ENCODE data around the gene NFIB. TPM values are rescaled to one million over a fixed set of nuclear protein-coding genes. Genes with fewer than 3 reads are reported as not detected.

The NFIB gene
- total and polyA plus RNA-seq, 2 of the 8 experiments (the other 6 are each of a cell fraction or from before 2014, with no cell fraction given), result 2.6 to 13.1 TPM

GRCh38 chr9:14170973-14171596 is 142.9 kb downstream of the NFIB start:
- Histone ChIP-seq H3K14ac (ENCODE audit: insufficient read length) (no peak overlapping the region), H2BK15ac (ENCODE audit: low read length) (no peak overlapping the region), H4K91ac (replicated peaks; ENCODE audit: insufficient read length, low read length) (no peak overlapping the region), H3K36me3 (ENCODE audit: control insufficient read depth in 2 of 4, insufficient read depth in 4 of 4, low read length in 3 of 4) (no peaks in the 10 kb centered on the region), H2AK5ac (ENCODE audit: low read depth, low read length) (no peak overlapping the region), H2BK120ac (replicated peaks; ENCODE audit: low read depth, low read length) (no peak overlapping the region), H3K18ac (ENCODE audit: extremely low read depth, low read length) (no peak overlapping the region), H3K9ac (replicated peaks in 1 of 4; ENCODE audit: extremely low read depth in 1 of 4, low read depth in 3 of 4, low read length in 3 of 4) (no peak overlapping the region), H3K27me3 (replicated peaks in 1 of 4; ENCODE audit: control insufficient read depth in 3 of 4, extremely low read depth in 1 of 4, insufficient read depth in 3 of 4, low read length in 3 of 4) (no peaks in the 10 kb centered on the region), H2BK12ac (ENCODE audit: low read depth, low read length) (no peak overlapping the region), H3K9me3 (ENCODE audit: insufficient read depth in 2 of 2, low read depth in 1 of 2, low read length in 1 of 2) (no peaks in the 10 kb centered on the region), H4K20me1 (replicated peaks in 1 of 2; ENCODE audit: control insufficient read depth in 1 of 2, insufficient read depth in 2 of 2, low read length in 2 of 2) (no peaks in the 10 kb centered on the region), H3K4me2 (ENCODE audit: insufficient read depth in 1 of 2, low read depth in 2 of 2, low read length in 2 of 2) (no peak overlapping the region), H3K4me1 (replicated peaks in 1 of 4; ENCODE audit: control insufficient read depth in 3 of 4, insufficient read depth in 4 of 4, low read length in 3 of 4) (no peaks in the 10 kb centered on the region), H3K56ac (replicated peaks; ENCODE audit: insufficient read length, low read depth, low read length) (no peak overlapping the region), H3K4ac (replicated peaks; ENCODE audit: insufficient read length, low read depth, low read length) (no peak overlapping the region), H2BK5ac (ENCODE audit: low read depth, low read length) (no peak overlapping the region), H3K23ac (ENCODE audit: insufficient read length) (no peak overlapping the region), H3K79me2 (ENCODE audit: control insufficient read depth in 1 of 2, insufficient read depth in 2 of 2, low read length in 2 of 2) (no peaks in the 10 kb centered on the region), H4K5ac (ENCODE audit: insufficient read length, low read depth, low read length) (no peak overlapping the region), H3K23me2 (ENCODE audit: low read depth, low read length) (no peaks in the 10 kb centered on the region), H3K4me3 (ENCODE audit: extremely low read depth in 1 of 4, insufficient read depth in 2 of 4, low read depth in 3 of 4, low read length in 4 of 4) (no peak overlapping the region), H2BK20ac (ENCODE audit: low read length) (no peak overlapping the region), H3K79me1 (ENCODE audit: low read depth, low read length) (no peaks in the 10 kb centered on the region), H2AFZ (ENCODE audit: low read length) (no peak overlapping the region), H4K8ac (ENCODE audit: extremely low read depth, insufficient read depth, low read length) (no peak overlapping the region), H3K27ac (ENCODE audit: low read depth, low read length) (no peak overlapping the region)
- FAIRE-seq (no peak), DNase-seq (ENCODE audit: low read depth in 1 of 2, low spot score in 2 of 2) (no peak)
- 86% methylated on average over 5 of the region's 5 CpGs; no CpG with 5 or more reads in 1 of the 2 experiments for WGBS, 2 experiments (ENCODE audit: extremely low coverage in 1 of 2, insufficient coverage in 1 of 2, insufficient read length in 1 of 2, insufficient replicate concordance in 2 of 2, low coverage in 1 of 2, low lambda C conversion rate in 2 of 2, missing lambda C conversion rate in 1 of 2)
- POLR2A ChIA-PET (ENCODE audit: partially characterized antibody), result no interaction called here
- CTCF ChIA-PET (ENCODE audit: partially characterized antibody), result no interaction called here
- TF ChIP-seq SP1 (IDR thresholded peaks at IDR 0.05; ENCODE audit: low read depth, low read length), result no peak
- TF ChIP-seq BACH1 (IDR thresholded peaks at IDR 0.05; ENCODE audit: low read length), result no peak
